Astrocyte (in vitro differentiated cells and primary cell): ENCODE measurements around the gene C2orf15.

Experiments used
- CTCF ChIP-seq: IDR thresholded peaks from 2 replicates; pipeline ENCODE4 v1.5.1; 2011; ENCODE audit warnings: low read depth, mild to moderate bottlenecking, inconsistent platforms, low read length, moderate library complexity; ENCODE audit not compliant: insufficient read depth
- EZH2 ChIP-seq: IDR thresholded peaks from 2 replicates; pipeline ENCODE4 v1.6.1; 2012; ENCODE audit warnings: mild to moderate bottlenecking, low read length, inconsistent platforms; ENCODE audit not compliant: insufficient read depth

GRCh38 chr2:99153921-99154604, 12.6 kb downstream of the C2orf15 start:
- no peak for TF ChIP-seq CTCF
- no peak for TF ChIP-seq EZH2
